GM21390 (cell line): ENCODE measurements around the gene ADRM1.

Experiments used
- ATAC-seq: cut with Tn5 transposase; IDR thresholded peaks from one replicate; pipeline ENCODE4 v1.9.1; 2021; ENCODE audit not compliant: unreplicated experiment

The ADRM1 gene

DNA sequence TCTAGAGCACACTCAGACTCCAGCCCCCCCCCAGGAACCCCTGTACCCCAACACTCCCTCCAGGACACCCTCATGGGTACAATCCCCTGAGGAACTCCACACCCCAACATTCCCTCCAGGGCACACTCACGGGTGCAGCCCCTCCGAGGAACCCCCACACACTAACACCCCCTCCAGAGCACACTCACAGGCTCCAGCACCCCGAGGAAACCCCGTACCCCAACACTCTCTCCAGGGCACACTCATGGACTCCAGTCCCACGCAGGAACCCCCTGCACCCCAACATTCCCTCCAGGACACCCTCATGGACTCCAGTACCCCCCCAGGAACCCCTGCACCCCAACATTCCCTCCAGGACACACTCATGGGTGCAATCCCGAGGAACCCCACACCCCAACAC lies 32.7 kb downstream of the ADRM1 start:
- no peak for ATAC-seq

DNA sequence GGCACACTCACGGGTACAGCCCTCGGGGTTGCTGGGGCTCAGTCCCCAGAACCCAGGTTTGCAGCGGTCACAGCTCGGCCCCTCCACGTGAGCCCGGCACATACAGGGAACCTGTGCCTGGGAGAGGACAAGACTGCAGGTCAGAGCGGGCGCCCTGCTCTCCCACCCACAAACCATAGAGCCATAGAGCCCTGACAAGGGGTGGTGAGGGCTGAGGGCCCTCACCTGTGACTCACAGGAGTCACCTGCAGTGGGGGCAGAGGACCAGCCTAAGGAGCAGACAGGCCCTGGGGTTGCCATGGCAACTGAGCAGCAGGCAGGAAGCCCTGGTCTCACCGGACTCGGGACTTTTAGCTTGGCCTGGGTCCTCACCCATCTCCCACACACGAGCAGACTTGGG lies 33.5 kb downstream of the ADRM1 start:
- ATAC-seq: no peak

DNA sequence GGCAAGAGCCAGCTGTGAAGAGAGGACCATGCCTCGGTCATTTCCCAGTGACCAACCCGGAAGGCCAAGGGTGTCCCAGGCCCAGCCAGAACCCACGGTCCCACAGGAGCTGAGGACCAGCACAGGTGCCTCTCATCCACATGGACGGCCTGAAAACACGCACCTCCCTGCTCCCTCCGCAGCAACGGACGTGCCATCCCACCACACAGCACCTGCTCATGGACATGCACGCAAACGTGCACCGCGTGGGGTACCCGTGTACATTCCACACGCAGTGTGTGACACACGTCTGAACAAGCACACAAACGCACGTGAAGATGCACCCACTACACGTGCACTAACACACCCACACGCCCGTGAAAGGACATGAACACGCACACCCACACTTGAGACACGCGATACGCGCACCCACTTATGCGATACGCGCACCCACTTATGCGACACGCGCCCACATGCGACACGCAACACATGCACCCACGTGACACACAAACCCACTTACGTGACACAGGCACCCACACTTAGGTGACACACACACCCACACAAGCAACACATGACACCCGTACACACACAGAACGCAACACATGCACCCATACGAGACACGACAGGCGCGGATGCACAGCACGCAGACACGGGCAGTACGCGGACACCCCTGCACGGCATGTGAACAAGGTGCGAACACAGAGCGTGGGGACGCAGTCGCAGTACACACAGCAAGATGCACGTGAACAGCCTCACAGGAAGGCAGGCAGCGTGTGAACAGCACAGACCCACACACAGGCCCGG lies 34.2 kb downstream of the ADRM1 start:
- no peak for ATAC-seq

DNA sequence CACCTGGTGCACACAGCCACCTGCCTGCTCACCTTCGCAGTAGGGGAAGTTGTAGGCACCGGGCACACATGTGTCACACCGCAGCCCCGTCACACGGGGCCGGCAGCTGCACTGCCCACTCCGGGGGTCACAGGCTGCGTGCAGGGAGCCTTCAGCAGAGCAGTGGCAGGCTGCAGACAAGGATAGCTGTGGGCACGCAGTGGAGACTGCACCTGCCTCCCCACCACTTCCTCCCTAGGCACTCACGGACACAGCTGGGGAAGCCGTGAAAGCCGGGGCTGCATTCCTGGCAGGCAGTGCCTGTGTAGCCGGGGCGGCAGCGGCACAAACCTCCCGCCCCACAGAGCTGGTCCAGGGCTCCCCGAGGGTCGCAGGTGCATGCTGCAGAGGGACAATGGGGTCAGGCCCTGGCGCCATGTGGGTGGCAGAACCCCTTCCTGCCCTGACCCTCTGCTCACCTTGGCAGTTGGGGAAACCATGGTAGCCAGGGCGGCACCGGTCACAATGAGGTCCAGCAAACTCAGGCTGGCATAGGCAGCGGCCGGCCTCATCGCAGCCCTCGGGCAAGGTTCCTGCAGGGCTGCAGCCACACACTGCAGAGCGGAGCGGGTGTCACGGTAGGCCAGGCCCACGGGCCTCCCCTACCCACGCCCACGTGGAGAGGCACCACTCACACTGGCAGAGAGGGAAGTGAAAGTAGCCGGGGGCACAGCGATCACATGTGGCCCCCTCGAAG lies 34.9 kb downstream of the ADRM1 start:
- ATAC-seq: no peak

- no peak for ATAC-seq
These were observed 35.5 kb downstream of the ADRM1 start for GRCh38 chr20:62338294-62338620.

GRCh38 chr20:62339647-62340062 lies 36.9 kb downstream of the ADRM1 start:
- ATAC-seq: peak; percentile 79

GRCh38 chr20:62342910-62343309 lies 40.1 kb downstream of the ADRM1 start:
- ATAC-seq: no peak

DNA sequence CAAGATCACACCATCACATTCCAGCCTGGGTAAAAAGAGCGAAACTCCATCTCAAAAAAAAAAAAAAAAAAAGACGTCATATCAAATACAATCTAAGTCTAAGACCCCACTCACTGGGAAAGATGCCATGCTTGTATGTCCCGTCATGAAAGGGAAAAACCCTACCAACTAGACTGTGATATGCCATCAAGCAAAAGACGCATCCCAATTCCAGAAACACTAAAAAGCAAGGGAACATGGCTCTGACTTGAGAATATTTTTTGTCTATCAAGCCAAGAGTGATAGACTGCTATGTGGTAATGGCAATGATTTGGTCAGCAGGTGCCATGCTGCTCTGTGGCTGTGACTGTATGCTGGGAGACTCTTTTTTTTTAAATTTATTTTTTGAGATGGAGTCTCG lies 41.3 kb downstream of the ADRM1 start:
- ATAC-seq: no peak

- ATAC-seq: no peak
These were observed 42.0 kb downstream of the ADRM1 start for GRCh38 chr20:62344782-62345181.

DNA sequence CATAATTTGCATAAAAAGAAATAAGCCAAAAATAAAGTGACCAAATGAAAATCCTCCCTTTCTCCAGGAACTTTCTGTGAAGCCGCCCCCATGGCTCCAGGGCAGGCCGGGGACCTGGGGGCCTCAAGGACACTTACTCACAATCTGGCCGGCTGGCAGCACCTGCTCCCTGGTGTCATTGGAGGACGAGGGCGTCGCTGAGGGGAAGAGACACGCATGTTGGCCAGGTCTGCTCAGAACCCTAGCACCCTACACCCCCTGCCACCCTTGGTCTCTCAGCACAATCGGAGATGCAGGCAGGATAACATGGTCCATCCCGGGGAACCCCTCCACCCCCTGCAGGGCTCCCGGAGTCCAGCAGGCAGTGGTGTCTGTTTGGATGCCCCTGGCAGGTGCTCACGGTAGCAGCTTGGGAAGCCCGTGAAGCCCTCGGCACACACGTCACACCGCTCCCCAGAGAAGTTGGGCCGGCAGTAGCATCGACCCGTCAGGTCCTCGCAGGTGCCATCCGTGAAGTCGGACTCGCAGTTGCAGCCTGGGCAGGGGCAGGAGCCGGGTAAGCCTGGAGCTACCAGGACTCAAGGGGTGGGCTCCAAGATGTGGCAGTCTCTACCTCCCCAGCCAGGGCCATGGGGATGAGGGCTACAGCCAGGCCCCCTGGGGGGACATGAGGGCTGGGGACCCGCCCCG lies 43.0 kb downstream of the ADRM1 start:
- ATAC-seq: no peak

DNA sequence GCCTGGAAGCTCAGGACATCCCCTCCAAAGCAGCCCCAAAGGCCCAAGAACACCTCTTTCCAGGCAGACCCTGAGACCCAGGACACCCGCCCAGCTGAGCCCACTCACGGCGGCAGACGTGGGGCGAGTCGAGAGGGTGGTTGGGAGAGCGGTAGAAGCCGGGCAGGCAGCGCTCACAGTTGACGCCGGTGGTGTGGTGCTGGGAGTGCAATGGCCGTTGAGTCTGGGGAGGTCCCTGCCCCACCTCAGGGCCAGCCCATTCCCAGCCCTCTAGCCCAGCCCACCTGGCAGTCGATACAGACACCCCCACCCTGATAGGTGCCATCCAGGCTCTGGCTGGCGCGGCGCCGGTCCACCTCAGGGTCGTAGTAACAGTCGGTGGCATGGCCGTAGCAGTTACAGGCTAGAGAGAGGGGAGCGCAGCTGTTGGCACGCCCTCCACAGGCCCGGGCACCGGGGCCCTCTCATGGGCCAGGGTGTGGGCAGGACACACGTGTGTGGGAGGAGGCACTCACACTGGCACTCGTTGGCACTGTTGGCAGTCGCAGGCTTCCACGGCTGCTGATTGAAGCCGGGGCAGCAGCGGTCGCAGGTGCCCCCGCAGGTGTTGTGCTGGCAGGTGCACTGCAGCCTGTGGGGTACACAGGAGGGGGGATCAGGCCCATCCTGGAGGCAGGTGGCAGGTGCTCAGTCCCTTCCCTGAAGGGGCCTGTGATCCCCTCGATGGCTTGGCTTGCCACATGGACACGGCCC lies 43.8 kb downstream of the ADRM1 start:
- no peak for ATAC-seq

- ATAC-seq: no peak
These were observed 44.3 kb downstream of the ADRM1 start for GRCh38 chr20:62347151-62347404.

- no peak for ATAC-seq
These were observed 44.6 kb downstream of the ADRM1 start for GRCh38 chr20:62347445-62347844.

GRCh38 chr20:62348604-62349003 lies 45.8 kb downstream of the ADRM1 start:
- ATAC-seq: no peak

- no peak for ATAC-seq
These were observed 46.8 kb downstream of the ADRM1 start for GRCh38 chr20:62349556-62350097.

DNA sequence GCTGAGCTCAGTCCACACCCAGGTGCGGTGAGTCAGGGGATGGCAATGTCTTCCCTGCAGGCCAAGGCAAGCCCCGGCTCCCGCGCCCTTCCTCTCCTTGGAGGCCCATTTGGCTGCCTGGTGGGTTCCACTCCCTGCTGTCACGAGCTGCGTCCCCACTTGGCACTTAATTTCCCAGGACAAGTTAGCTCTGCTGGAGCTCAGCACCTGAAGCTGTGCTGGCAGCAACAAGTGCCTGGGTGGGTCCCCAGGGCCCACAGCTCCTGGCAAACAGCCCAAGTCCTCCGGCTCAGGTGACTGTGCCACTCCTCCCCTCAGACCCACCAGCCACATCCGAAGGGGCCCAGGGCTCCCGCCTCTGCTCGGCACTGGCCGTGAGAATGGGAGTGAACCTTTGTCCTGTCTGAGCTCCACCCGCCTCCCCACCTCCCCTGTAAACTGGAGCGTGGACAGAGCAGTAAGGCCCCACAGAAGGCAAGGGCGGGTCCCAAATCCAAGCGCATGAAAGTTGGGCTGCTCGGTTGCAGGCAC lies 47.4 kb downstream of the ADRM1 start:
- no peak for ATAC-seq

DNA sequence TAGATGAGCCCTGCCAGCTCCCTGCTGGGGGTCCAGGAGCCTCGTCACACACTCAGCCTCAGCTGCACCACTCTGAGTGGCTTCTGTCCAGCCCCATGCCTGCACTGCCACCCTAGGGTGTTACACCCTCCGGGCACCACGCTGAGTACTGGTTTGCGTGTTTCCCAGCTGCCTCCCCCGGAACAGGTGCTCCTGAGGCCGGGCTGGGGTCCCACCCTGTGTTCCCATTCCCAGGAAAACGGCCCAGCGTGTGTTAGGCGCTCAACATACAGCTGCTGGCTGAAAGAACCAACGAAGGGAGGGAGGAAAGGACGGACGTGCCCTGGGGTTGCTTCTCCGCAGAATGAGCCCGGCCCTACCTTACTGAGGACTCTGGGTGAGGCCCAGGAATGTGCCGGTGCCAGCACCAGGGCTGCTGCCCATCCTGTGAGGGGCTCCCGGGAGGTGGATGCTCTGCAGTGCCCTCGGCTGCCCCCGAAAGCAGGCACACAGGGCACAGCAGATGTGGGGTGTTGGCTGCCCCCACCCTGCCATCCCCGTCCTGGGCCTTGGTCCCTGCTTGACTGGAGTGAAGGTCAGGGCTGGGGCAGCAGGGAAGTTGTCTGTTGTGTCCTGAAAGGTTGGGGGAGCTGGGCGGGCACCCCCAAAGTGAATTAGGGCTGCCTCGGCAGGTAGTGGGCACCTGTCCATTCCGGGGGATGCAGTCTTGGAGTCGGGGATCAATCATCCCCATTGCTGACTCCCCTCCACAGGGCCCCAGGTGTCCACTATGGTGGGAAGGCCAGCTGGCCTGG lies 48.0 kb downstream of the ADRM1 start:
- no peak for ATAC-seq

DNA sequence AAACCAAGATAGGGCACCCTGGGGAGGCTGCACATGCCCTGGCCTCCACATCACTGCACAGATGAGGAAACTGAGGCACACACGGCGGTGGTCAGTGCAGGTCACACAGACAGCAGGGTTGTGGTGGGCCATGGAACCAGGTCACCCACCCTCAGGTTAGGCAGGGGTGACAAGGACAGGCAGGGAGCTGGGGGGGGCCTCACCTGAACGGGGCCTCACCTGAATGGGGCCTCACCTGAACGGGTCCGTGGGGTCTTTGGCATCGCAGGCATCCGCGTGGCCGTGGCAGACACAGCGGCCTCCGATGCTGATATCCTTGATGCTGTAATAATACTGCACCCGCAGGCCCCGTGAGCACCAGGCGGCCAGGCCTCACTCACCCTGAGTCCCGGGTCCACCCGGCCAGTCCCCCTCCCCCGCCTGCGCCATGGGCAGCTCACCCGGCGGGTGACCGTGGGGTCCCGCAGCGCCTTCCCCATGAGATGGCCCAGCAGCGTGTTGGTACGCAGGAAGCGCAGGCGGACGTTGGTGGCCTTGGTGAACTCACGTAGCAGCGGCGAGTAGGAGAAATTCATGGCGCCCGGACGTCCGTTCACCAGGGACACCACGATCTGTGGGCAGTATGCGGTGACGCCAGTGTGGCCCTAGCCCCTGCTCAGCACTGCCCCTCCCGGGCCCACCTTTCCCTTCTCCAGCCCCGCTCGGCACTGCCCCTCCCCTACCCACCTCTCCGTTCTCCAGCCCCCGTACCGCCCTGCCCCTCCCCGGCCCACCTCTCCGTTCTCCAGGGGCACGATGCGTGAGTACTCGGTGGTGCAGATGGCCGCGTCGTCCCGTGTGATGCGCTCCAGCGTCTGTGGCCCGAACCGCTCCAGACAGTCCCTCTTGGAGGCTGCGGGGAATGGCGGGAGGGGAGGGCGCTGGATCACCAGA lies 48.9 kb downstream of the ADRM1 start:
- no peak for ATAC-seq
